Esophagus squamous epithelium (tissue), 4 donors: Measurements from ENCODE around the gene FAM107B.

Experiments
- CTCF ChIP-seq, 6 experiments: fragments of 450-650 bp in 4 of 6; fragments of 200-600 bp in 2 of 6; sonication (generic) in 2 of 6; IDR thresholded peaks; one replicate each; pipeline ENCODE4 v1.5.1; 2016 to 2019; ENCODE audit warnings: antibody characterized with exemption in 6 of 6, mild to moderate bottlenecking in 4 of 6, moderate library complexity in 4 of 6
- POLR2A ChIP-seq, 4 donors: fragments of 450-650 bp; IDR thresholded peaks; one replicate each; pipeline ENCODE4 v1.6.1; 2017; ENCODE audit warnings: antibody characterized with exemption in 4 of 4, mild to moderate bottlenecking in 4 of 4, moderate library complexity in 3 of 4

- TF ChIP-seq CTCF (IDR thresholded peaks at IDR 0.05) (no peak), POLR2A (IDR thresholded peaks at IDR 0.05) (no peak)
These were observed 46.1 kb upstream of the FAM107B start for GRCh38 chr10:14820775-14821154.
